Neural progenitor cell (in vitro differentiated cells): ENCODE results near the gene STK32B.

Experiments used
- CTCF ChIP-seq: fragments of 200-600 bp; sonication (generic); IDR thresholded peaks from 2 replicates; pipeline ENCODE4 v1.5.1; 2017; ENCODE audit warnings: antibody characterized with exemption, mild to moderate bottlenecking
- EZH2phosphoT487 ChIP-seq: fragments of 200-600 bp; sonication (generic); IDR thresholded peaks from 2 replicates; pipeline ENCODE4 v1.6.1; 2017; ENCODE audit warnings: antibody characterized with exemption

DNA sequence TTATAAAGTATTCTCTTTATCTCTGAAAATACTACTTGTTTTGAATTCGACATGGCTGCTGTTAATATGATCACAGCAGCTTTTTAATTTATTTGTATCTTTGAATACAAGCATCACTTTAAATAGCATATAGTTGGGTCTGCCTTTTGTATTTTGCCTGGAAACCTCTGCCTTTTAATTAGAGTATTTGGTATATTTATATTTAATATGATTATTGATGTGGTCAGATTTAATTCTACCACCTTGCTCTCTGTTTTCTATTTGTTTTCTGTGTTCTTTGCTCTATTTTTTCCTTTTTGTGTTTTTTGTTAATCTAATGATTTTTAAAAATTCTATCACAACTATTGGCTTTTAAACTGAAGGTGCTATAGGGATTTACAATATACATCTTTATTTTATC lies 21.7 kb downstream of the STK32B start:
- TF ChIP-seq EZH2phosphoT487 = no peak
- TF ChIP-seq CTCF = no peak
